MM.1S (cell line): ENCODE results near the gene IL7R.

Source experiments
- DNase-seq: peaks from one replicate; pipeline ENCODE4 v3.0.0-alpha.2; 2015
- H2AFZ ChIP-seq: fragments of 300-600 bp; sonication (generic); 2 replicates; pipeline ENCODE4 v1.6.0; 2016; ENCODE audit warnings: antibody characterized with exemption, low read length
- H3F3A ChIP-seq: fragments of 300-600 bp; sonication (generic); 2 replicates; pipeline ENCODE4 v1.6.1; 2016; ENCODE audit warnings: mild to moderate bottlenecking, antibody characterized with exemption, low read length, moderate library complexity, mixed read lengths; ENCODE audit not compliant: insufficient read depth
- H3K27ac ChIP-seq: fragments of 300-600 bp; sonication (generic); 2 replicates; pipeline ENCODE4 v1.5.1; 2016; ENCODE audit warnings: mild to moderate bottlenecking, low read length
- H3K27me3 ChIP-seq: fragments of 300-600 bp; sonication (generic); replicated peaks from 2 replicates; pipeline ENCODE4 v1.6.0; 2016; ENCODE audit warnings: low read length; ENCODE audit not compliant: insufficient read depth
- H3K36me3 ChIP-seq: fragments of 300-600 bp; sonication (generic); replicated peaks from 2 replicates; pipeline ENCODE4 v1.6.1; 2016; ENCODE audit warnings: mild to moderate bottlenecking, low read length, mixed read lengths; ENCODE audit not compliant: insufficient read depth
- H3K4me1 ChIP-seq: fragments of 300-600 bp; sonication (generic); 2 replicates; pipeline ENCODE4 v1.6.1; 2016; ENCODE audit warnings: low read length, mixed read lengths
- H3K4me2 ChIP-seq: fragments of 300-600 bp; sonication (generic); 2 replicates; pipeline ENCODE4 v1.6.0; 2016; ENCODE audit warnings: low read depth, low read length
- H3K4me3 ChIP-seq: fragments of 300-600 bp; sonication (generic); 2 replicates; pipeline ENCODE4 v1.5.1; 2016; ENCODE audit warnings: low read length, mixed read lengths
- H3K79me2 ChIP-seq: fragments of 300-600 bp; sonication (generic); 2 replicates; pipeline ENCODE4 v1.6.1; 2016; ENCODE audit warnings: mixed run types, low read length, mixed read lengths
- H3K9ac ChIP-seq: fragments of 300-600 bp; sonication (generic); 2 replicates; pipeline ENCODE4 v1.6.1; 2016; ENCODE audit warnings: low read length, mixed read lengths
- H3K9me2 ChIP-seq: fragments of 300-600 bp; sonication (generic); replicated peaks from 2 replicates; pipeline ENCODE4 v1.6.1; 2016; ENCODE audit warnings: mild to moderate bottlenecking, low read length, mixed read lengths; ENCODE audit not compliant: insufficient read depth
- H3K9me3 ChIP-seq: fragments of 300-600 bp; sonication (generic); replicated peaks from 2 replicates; pipeline ENCODE4 v1.6.1; 2016; ENCODE audit warnings: mild to moderate bottlenecking, low read length, mixed read lengths; ENCODE audit not compliant: insufficient read depth
- H4K20me1 ChIP-seq: fragments of 300-600 bp; sonication (generic); 2 replicates; pipeline ENCODE4 v1.6.1; 2016; ENCODE audit warnings: mild to moderate bottlenecking, low read length, moderate library complexity, mixed read lengths; ENCODE audit not compliant: insufficient read depth
- CTCF ChIP-seq: fragments of 300-600 bp; sonication (generic); IDR thresholded peaks from 2 replicates; pipeline ENCODE4 v1.5.1; 2016; ENCODE audit warnings: antibody characterized with exemption, low read length, mixed read lengths
- EZH2 ChIP-seq: fragments of 300-600 bp; sonication (generic); optimal IDR thresholded peaks from 2 replicates; pipeline ENCODE3; 2017; ENCODE audit warnings: low read depth, mild to moderate bottlenecking, antibody characterized with exemption, low read length, mixed read lengths
- EZH2phosphoT487 ChIP-seq: fragments of 300-600 bp; sonication (generic); IDR thresholded peaks from 2 replicates; pipeline ENCODE4 v1.6.1; 2018; ENCODE audit warnings: antibody characterized with exemption, low read length

Gene IL7R

GRCh38 chr5:35826554-35826953, 30.1 kb upstream of the IL7R start:
- no peaks in the 10 kb centered on the region for H3K9me3 ChIP-seq
- TF ChIP-seq EZH2 = no peak
- TF ChIP-seq CTCF = no peak
- no peak for TF ChIP-seq EZH2phosphoT487
- no peak overlapping the region for H3K4me3 ChIP-seq
- no peak for DNase-seq
- no peak overlapping the region for H2AFZ ChIP-seq
- no peaks in the 10 kb centered on the region for H3F3A ChIP-seq
- H3K36me3 ChIP-seq = no peaks in the 10 kb centered on the region
- H3K27me3 ChIP-seq = no peaks in the 10 kb centered on the region
- no peak overlapping the region for H3K27ac ChIP-seq
- no peaks in the 10 kb centered on the region for H4K20me1 ChIP-seq
- H3K79me2 ChIP-seq = no peaks in the 10 kb centered on the region
- H3K9me2 ChIP-seq = no peaks in the 10 kb centered on the region
- H3K4me2 ChIP-seq = no peak overlapping the region
- H3K9ac ChIP-seq = no peak overlapping the region
- no peaks in the 10 kb centered on the region for H3K4me1 ChIP-seq

- H3K9me2 ChIP-seq = no peaks in the 10 kb centered on the region
- no peaks in the 10 kb centered on the region for H3K9me3 ChIP-seq
- H3K4me2 ChIP-seq = no peak overlapping the region
- no peaks in the 10 kb centered on the region for H3K4me1 ChIP-seq
- no peak overlapping the region for H3K4me3 ChIP-seq
- no peaks in the 10 kb centered on the region for H4K20me1 ChIP-seq
- H2AFZ ChIP-seq = no peak overlapping the region
- TF ChIP-seq CTCF (no peak), EZH2 (no peak), EZH2phosphoT487 (no peak)
- H3K27me3 ChIP-seq = no peaks in the 10 kb centered on the region
- no peak overlapping the region for H3K27ac ChIP-seq
- H3F3A ChIP-seq = no peaks in the 10 kb centered on the region
- no peak overlapping the region for H3K9ac ChIP-seq
- no peaks in the 10 kb centered on the region for H3K79me2 ChIP-seq
- H3K36me3 ChIP-seq = no peaks in the 10 kb centered on the region
- DNase-seq = no peak
Observed at GRCh38 chr5:35828082-35828598, 28.6 kb upstream of the IL7R start.

- Histone ChIP-seq H3K79me2 (no peaks in the 10 kb centered on the region), H3K4me2 (no peak overlapping the region), H3K36me3 (no peaks in the 10 kb centered on the region), H3F3A (no peaks in the 10 kb centered on the region), H3K4me1 (no peaks in the 10 kb centered on the region), H4K20me1 (no peaks in the 10 kb centered on the region), H3K9me2 (no peaks in the 10 kb centered on the region), H3K27me3 (no peaks in the 10 kb centered on the region), H2AFZ (no peak overlapping the region), H3K9me3 (no peaks in the 10 kb centered on the region), H3K27ac (no peak overlapping the region), H3K9ac (no peak overlapping the region), H3K4me3 (no peak overlapping the region)
- no peak for DNase-seq
- TF ChIP-seq CTCF = no peak
- TF ChIP-seq EZH2phosphoT487 = no peak
- no peak for TF ChIP-seq EZH2
Observed at GRCh38 chr5:35830587-35830986, 26.1 kb upstream of the IL7R start.
